NOMO-1 (cell line): Measurements from ENCODE around the gene FNDC3B.
"Not testable (repeated sequence)": the region's sequence is repeated elsewhere in the genome, so short reads cannot be mapped to it uniquely, and the experiment has no call there.

Source experiments
- DNase-seq, 2 experiments: peaks; one replicate each; lab custom pipeline; 2025; ENCODE audit not compliant: unreplicated experiment in 2 of 2; lab: John Stamatoyannopoulos, UW

Gene FNDC3B

DNA sequence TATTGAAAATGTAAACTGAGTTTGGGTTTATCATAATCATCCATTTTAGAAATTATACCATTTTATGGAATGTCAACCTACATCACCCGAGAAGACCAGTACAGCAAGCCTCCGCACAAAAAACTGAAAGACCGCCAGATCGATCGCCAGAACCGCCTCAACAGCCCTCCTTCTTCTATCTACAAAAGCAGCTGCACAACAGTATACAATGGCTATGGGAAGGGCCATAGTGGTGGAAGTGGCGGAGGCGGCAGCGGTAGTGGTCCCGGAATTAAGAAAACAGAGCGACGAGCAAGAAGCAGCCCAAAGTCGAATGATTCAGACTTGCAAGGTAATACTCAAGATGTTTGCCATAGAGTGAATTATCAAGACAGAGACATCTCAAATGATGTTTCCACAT lies 211.8 kb downstream of the FNDC3B start:
- DNase-seq: no peak

GRCh38 chr3:172253200-172253599 lies 213.8 kb downstream of the FNDC3B start:
- no peak for DNase-seq

DNA sequence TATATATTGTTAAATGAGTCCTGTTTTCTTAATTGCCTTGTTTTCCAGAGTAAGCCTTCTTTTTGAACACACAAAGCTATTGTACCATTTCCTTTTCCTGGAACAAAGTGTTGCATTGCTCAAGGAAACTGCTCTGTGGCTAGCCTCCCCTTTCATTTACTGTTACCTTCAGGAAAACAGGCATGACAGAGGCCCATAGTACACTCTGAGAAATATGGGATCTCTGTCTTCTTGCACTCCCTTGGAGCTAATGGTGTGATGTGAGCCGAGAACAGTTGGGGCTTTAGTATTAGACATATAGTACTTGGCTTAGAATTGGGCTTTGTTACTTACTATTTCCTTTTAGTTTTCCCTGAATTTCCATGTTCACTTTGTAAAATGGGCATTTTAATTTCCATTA lies 215.2 kb downstream of the FNDC3B start:
- no peak for DNase-seq

- not testable (repeated sequence) for DNase-seq
Measured at GRCh38 chr3:172255321-172255720, 215.9 kb downstream of the FNDC3B start.

GRCh38 chr3:172256101-172256734 lies 216.8 kb downstream of the FNDC3B start:
- no peak for DNase-seq

GRCh38 chr3:172257648-172258400 lies 218.4 kb downstream of the FNDC3B start:
- no peak for DNase-seq

GRCh38 chr3:172258624-172259023 lies 219.2 kb downstream of the FNDC3B start:
- no peak for DNase-seq

GRCh38 chr3:172259111-172259541 lies 219.7 kb downstream of the FNDC3B start:
- no peak for DNase-seq

DNA sequence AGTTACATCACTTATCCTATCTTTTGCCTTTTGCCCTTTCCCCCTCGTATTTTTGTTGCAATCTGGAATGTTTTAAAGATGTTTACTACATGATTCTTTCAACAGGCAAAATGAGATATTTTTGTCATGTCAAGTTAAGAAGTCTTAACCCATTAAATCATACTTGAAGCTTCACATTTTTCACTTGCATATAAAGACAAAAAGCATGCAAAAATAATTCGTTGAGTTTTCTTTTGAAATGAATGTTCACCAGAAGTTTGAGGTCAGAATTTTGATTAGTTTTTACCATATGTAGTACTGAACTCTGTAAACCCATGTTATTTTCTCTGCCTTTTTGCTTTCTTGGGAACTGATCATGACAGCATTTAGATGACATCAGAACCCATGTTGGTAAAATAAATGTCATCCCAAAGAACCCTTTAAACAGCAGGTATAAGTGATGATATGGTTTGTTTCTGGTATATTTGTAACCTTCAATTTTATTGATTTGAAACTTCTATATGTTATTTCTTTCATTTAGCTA lies 220.4 kb downstream of the FNDC3B start:
- no peak for DNase-seq

GRCh38 chr3:172260381-172260780 lies 221.0 kb downstream of the FNDC3B start:
- no peak for DNase-seq

- no peak for DNase-seq
Measured at GRCh38 chr3:172261054-172261453, 221.7 kb downstream of the FNDC3B start.

DNA sequence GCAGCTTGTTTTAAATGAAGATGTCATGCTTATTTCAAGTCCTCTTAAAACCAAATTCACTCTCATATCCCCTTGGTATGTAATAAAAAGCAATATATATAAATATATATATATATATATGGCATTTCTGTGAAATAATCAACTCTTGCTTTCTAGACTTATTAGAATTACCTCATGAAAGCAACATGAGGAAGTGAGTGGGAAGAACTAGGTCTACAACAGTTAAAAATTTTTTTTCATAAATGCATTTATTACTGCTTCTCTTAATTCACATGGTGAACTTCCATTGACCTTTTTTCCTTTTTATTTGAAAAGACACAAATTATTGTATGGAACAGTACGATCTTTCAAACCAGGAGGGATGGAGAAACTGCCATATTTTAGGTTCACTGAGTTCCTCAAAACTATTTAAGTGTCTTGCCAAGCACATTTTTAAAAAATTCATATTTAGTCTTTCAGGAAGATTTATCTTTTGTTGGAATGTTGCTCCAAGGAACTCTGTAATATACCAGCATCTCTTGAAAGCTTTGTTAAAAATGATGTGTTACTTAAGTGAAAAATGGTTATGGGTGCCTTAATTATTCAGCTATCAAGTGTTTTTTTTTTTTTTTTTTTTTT lies 223.7 kb downstream of the FNDC3B start:
- peak in 1 of 2 experiments; percentile 36 for DNase-seq

GRCh38 chr3:172263781-172264486 lies 224.6 kb downstream of the FNDC3B start:
- no peak for DNase-seq

GRCh38 chr3:172266103-172266502 lies 226.7 kb downstream of the FNDC3B start:
- DNase-seq: no peak

- DNase-seq: no peak
Measured at GRCh38 chr3:172268425-172268824, 229.0 kb downstream of the FNDC3B start.

- no peak for DNase-seq
Measured at GRCh38 chr3:172268868-172269267, 229.5 kb downstream of the FNDC3B start.

DNA sequence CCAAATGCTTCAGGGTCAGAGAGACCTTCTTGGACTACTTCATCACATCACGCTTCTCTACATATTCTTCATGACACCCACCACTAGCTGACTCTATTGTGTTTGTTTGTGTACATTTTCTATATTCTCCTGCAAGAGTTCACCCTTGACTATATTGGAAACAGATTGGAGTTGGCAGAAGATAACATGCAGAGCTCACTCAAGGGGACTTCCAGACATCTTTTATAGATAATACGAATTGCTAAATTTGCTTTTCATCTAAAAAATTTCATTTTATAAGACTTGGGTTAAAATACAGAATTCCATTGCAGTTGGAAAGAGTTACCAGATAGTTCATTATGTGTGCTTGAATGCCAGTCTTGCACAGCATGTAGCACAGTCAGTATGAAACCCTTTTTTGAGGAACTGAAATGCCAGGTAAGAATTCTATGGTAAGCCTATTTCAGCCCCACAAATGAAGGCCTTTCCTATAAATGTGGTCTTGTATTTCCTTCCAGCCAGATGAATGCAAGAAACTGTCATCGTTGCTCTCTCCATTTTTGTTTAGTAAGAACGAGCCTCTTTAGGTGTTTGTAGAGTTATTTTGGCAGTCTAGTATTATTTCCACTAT lies 231.3 kb downstream of the FNDC3B start:
- peak in 1 of 2 experiments; percentile 20 for DNase-seq

GRCh38 chr3:172271386-172271976 lies 232.1 kb downstream of the FNDC3B start:
- no peak for DNase-seq

DNA sequence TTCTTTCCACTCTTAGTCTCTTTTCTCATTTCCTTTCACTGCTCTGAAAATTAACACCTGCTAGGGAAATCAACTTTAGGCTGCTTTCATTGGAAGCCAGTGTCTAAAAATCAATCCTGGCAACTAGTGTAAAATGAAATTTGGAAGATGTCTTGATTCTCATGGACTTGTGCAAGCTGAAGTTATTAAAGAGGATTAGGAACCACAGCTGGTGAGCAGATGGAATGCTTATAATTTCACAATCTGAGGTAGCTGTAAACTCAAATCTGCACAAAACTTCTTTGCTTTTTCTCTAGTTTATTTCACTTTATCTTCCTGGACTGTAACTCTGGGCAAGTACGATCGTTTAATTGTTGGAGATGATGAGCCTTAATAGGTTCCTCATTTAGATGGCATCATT lies 233.3 kb downstream of the FNDC3B start:
- DNase-seq: no peak

GRCh38 chr3:172273378-172273777 lies 234.0 kb downstream of the FNDC3B start:
- no peak for DNase-seq
